SJSA1 (cell line): ENCODE data around the gene GRIK3. TPM values are rescaled to one million over a fixed set of nuclear protein-coding genes. Genes with fewer than 3 reads are reported as not detected.
"Not testable (repeated sequence)": the region's sequence is repeated elsewhere in the genome, so short reads cannot be mapped to it uniquely, and the experiment has no call there.

Experiments
- DNase-seq, 2 experiments: peaks; one replicate each; pipeline ENCODE4 v3.0.0-alpha.2; 2015 to 2020; ENCODE audit warnings: low spot score in 2 of 2, low read depth in 1 of 2
- H3K27ac ChIP-seq: fragments of 250-450 bp; sonication (Bioruptor Pico); 2 replicates; pipeline ENCODE4 v1.5.1; 2020; ENCODE audit warnings: mild to moderate bottlenecking, moderate library complexity
- H3K27me3 ChIP-seq: fragments of 250-450 bp; sonication (Bioruptor Pico); replicated peaks from 2 replicates; pipeline ENCODE4 v1.5.1; 2020; ENCODE audit warnings: mild to moderate bottlenecking, moderate library complexity
- H3K36me3 ChIP-seq: fragments of 250-450 bp; sonication (Bioruptor Pico); 2 replicates; pipeline ENCODE4 v1.5.1; 2020; ENCODE audit warnings: mild to moderate bottlenecking
- H3K4me1 ChIP-seq: fragments of 250-450 bp; sonication (Bioruptor Pico); replicated peaks from 2 replicates; pipeline ENCODE4 v1.6.1; 2021; ENCODE audit warnings: mild to moderate bottlenecking
- H3K4me3 ChIP-seq: fragments of 250-450 bp; sonication (Bioruptor Pico); 2 replicates; pipeline ENCODE4 v1.5.1; 2020; ENCODE audit warnings: mild to moderate bottlenecking
- H3K9me3 ChIP-seq: fragments of 250-450 bp; sonication (Bioruptor Pico); replicated peaks from 2 replicates; pipeline ENCODE4 v1.5.1; 2020; ENCODE audit warnings: mild to moderate bottlenecking
- total RNA-seq: library from RNA; depleted of rRNA; stranded (reverse); fragments of >200 nt; shearing (Covaris generic); gene quantifications from 2 replicates; pipeline ENCODE4 v1.2.3, GENCODE V29; 2014

Gene GRIK3
- total RNA-seq, 1 experiment from 2014 or later = not detected

- Histone ChIP-seq H3K27ac (no peak overlapping the region), H3K4me3 (no peak overlapping the region), H3K4me1 (no peaks in the 10 kb centered on the region), H3K27me3 (no peaks in the 10 kb centered on the region), H3K9me3 (no peaks in the 10 kb centered on the region), H3K36me3 (no peaks in the 10 kb centered on the region)
- DNase-seq = no peak
Observed at GRCh38 chr1:36906555-36906954, 127.8 kb downstream of the GRIK3 start.

GRCh38 chr1:36905941-36906340 is 128.4 kb downstream of the GRIK3 start:
- DNase-seq = no peak
- Histone ChIP-seq H3K27me3 (no peaks in the 10 kb centered on the region), H3K4me1 (no peaks in the 10 kb centered on the region), H3K4me3 (no peak overlapping the region), H3K27ac (no peak overlapping the region), H3K9me3 (no peaks in the 10 kb centered on the region), H3K36me3 (no peaks in the 10 kb centered on the region)

GRCh38 chr1:36900128-36900527 is 134.2 kb downstream of the GRIK3 start:
- Histone ChIP-seq H3K4me1 (no peaks in the 10 kb centered on the region), H3K27me3 (no peaks in the 10 kb centered on the region), H3K4me3 (no peak overlapping the region), H3K9me3 (no peaks in the 10 kb centered on the region), H3K27ac (no peak overlapping the region), H3K36me3 (no peaks in the 10 kb centered on the region)
- DNase-seq = no peak

- not testable (repeated sequence) for H3K4me1 ChIP-seq, H3K36me3 ChIP-seq, DNase-seq
Observed at GRCh38 chr1:36897813-36898212, 136.5 kb downstream of the GRIK3 start.

GRCh38 chr1:36894824-36895223 is 139.5 kb downstream of the GRIK3 start:
- DNase-seq = no peak
- Histone ChIP-seq H3K9me3 (no peaks in the 10 kb centered on the region), H3K27ac (no peak overlapping the region), H3K36me3 (no peaks in the 10 kb centered on the region), H3K27me3 (no peaks in the 10 kb centered on the region), H3K4me1 (no peaks in the 10 kb centered on the region), H3K4me3 (no peak overlapping the region)

More at GRCh38 chr1:36897813-36898212, 136.5 kb downstream of the GRIK3 start:
- H3K4me3 ChIP-seq, H3K27ac ChIP-seq, H3K27me3 ChIP-seq, H3K9me3 ChIP-seq: not testable (repeated sequence)

- Histone ChIP-seq H3K36me3 (no peaks in the 10 kb centered on the region), H3K9me3 (no peaks in the 10 kb centered on the region)
- DNase-seq = peak in 1 of 2 experiments; percentile 32
Observed at GRCh38 chr1:36890776-36891175, 143.5 kb downstream of the GRIK3 start.

GRCh38 chr1:36889478-36890226 is 144.7 kb downstream of the GRIK3 start:
- Histone ChIP-seq H3K9me3 (no peaks in the 10 kb centered on the region), H3K27me3 (no peaks in the 10 kb centered on the region), H3K4me1 (no peaks in the 10 kb centered on the region), H3K36me3 (no peaks in the 10 kb centered on the region), H3K4me3 (no peak overlapping the region), H3K27ac (no peak overlapping the region)
- peak in 1 of 2 experiments; percentile 24 for DNase-seq

More at GRCh38 chr1:36890776-36891175, 143.5 kb downstream of the GRIK3 start:
- Histone ChIP-seq H3K4me1 (no peaks in the 10 kb centered on the region), H3K4me3 (no peak overlapping the region), H3K27me3 (no peaks in the 10 kb centered on the region), H3K27ac (no peak overlapping the region)

- Histone ChIP-seq H3K27ac (no peak overlapping the region), H3K4me3 (no peak overlapping the region), H3K27me3 (no peaks in the 10 kb centered on the region), H3K36me3 (no peaks in the 10 kb centered on the region), H3K4me1 (no peaks in the 10 kb centered on the region), H3K9me3 (no peaks in the 10 kb centered on the region)
- DNase-seq = no peak
Observed at GRCh38 chr1:36888811-36889477, 145.4 kb downstream of the GRIK3 start.

GRCh38 chr1:36885540-36886357 is 148.6 kb downstream of the GRIK3 start:
- Histone ChIP-seq H3K4me3 (no peak overlapping the region), H3K27me3 (no peaks in the 10 kb centered on the region), H3K27ac (no peak overlapping the region), H3K4me1 (no peaks in the 10 kb centered on the region), H3K36me3 (no peaks in the 10 kb centered on the region), H3K9me3 (no peaks in the 10 kb centered on the region)
- DNase-seq = peak in 1 of 2 experiments; percentile 32

GRCh38 chr1:36884801-36885200 is 149.5 kb downstream of the GRIK3 start:
- no peaks in the 10 kb centered on the region for H3K36me3 ChIP-seq
- H3K9me3 ChIP-seq = no peaks in the 10 kb centered on the region
- H3K27ac ChIP-seq = no peak overlapping the region
- no peaks in the 10 kb centered on the region for H3K4me1 ChIP-seq
- H3K27me3 ChIP-seq = no peaks in the 10 kb centered on the region
- H3K4me3 ChIP-seq = no peak overlapping the region
- peak in 1 of 2 experiments; percentile 20 for DNase-seq

GRCh38 chr1:36884029-36884701 is 150.2 kb downstream of the GRIK3 start:
- Histone ChIP-seq H3K36me3 (no peaks in the 10 kb centered on the region), H3K27me3 (no peaks in the 10 kb centered on the region), H3K4me3 (no peak overlapping the region), H3K27ac (no peak overlapping the region), H3K4me1 (no peaks in the 10 kb centered on the region), H3K9me3 (no peaks in the 10 kb centered on the region)
- peak in 1 of 2 experiments; percentile 18 for DNase-seq

- Histone ChIP-seq H3K27ac (no peak overlapping the region), H3K4me1 (no peaks in the 10 kb centered on the region), H3K9me3 (no peaks in the 10 kb centered on the region), H3K4me3 (no peak overlapping the region), H3K36me3 (no peaks in the 10 kb centered on the region), H3K27me3 (no peaks in the 10 kb centered on the region)
- peak in 1 of 2 experiments; percentile 33 for DNase-seq
Observed at GRCh38 chr1:36883315-36883949, 150.9 kb downstream of the GRIK3 start.
